Activated naive CD8-positive, alpha-beta T cell treated with anti-CD3 and anti-CD28 coated beads, Interleukin-2, amount 10 ng/mL, durations not matched to agents 7 days and 5 days (primary cell): ENCODE results near the gene RAPGEF2. TPM values are rescaled to one million over a fixed set of nuclear protein-coding genes. Genes with fewer than 3 reads are reported as not detected.

Experiments
- ATAC-seq: fragments of 150-1000 bp; cut with Tn5 transposase; one replicate; pipeline ENCODE4 v1.10.0; 2021; ENCODE audit warnings: low read depth, moderate library complexity
- POLR2A ChIA-PET: fragments of 350-600 bp; sonication (Branson Sonifier 250); formaldehyde crosslinking; loops from one replicate; lab custom pipeline; 2021; ENCODE audit warnings: antibody characterized with exemption; lab: Charles Lee
- DNase-seq: peaks from one replicate; pipeline ENCODE4 v3.0.0; 2021
- H3K27ac Mint-ChIP-seq: one replicate; pipeline ENCODE4 v1.8.0; 2022; ENCODE audit warnings: mild to moderate bottlenecking, mixed read lengths
- H3K27me3 Mint-ChIP-seq: one replicate; pipeline ENCODE4 v1.8.0; 2022; ENCODE audit warnings: mild to moderate bottlenecking, moderate library complexity, mixed read lengths
- H3K36me3 Mint-ChIP-seq: one replicate; pipeline ENCODE4 v1.8.0; 2021; ENCODE audit warnings: mild to moderate bottlenecking, mixed read lengths
- H3K4me1 Mint-ChIP-seq: one replicate; pipeline ENCODE4 v1.8.0; 2021; ENCODE audit warnings: mixed read lengths
- H3K4me3 Mint-ChIP-seq: one replicate; pipeline ENCODE4 v1.8.0; 2022; ENCODE audit warnings: mild to moderate bottlenecking, moderate library complexity, mixed read lengths
- H3K9me3 Mint-ChIP-seq: one replicate; pipeline ENCODE4 v1.8.0; 2021; ENCODE audit warnings: mixed read lengths
- total RNA-seq, 2 experiments: library from RNA; stranded (reverse); gene quantifications; one replicate each; pipeline ENCODE4 v1.2.3, GENCODE V29; 2021

RAPGEF2 gene
- total RNA-seq, 2 experiments from 2014 or later: 23.2 to 24.1 TPM

- no peak for ATAC-seq
- Mint-ChIP-seq H3K9me3 (no peaks in the 10 kb centered on the region), H3K27ac (no peak overlapping the region), H3K36me3 (no peaks in the 10 kb centered on the region), H3K27me3 (no peaks in the 10 kb centered on the region), H3K4me3 (no peak overlapping the region), H3K4me1 (peaks cover 11% of the 10 kb centered on the region)
- DNase-seq: no peak
- POLR2A ChIA-PET: no interaction called here
Measured at GRCh38 chr4:159129814-159130550, 27.1 kb downstream of the RAPGEF2 start.

GRCh38 chr4:159131564-159131963 is 28.7 kb downstream of the RAPGEF2 start:
- no peak for DNase-seq
- H3K9me3 Mint-ChIP-seq: no peaks in the 10 kb centered on the region
- no peak overlapping the region for H3K27ac Mint-ChIP-seq
- H3K36me3 Mint-ChIP-seq: no peaks in the 10 kb centered on the region
- POLR2A ChIA-PET: no interaction called here
- H3K4me1 Mint-ChIP-seq: peaks cover 5% of the 10 kb centered on the region
- H3K4me3 Mint-ChIP-seq: no peak overlapping the region
- H3K27me3 Mint-ChIP-seq: no peaks in the 10 kb centered on the region
- no peak for ATAC-seq

- Mint-ChIP-seq H3K9me3 (no peaks in the 10 kb centered on the region), H3K27me3 (no peaks in the 10 kb centered on the region), H3K36me3 (no peaks in the 10 kb centered on the region), H3K27ac (no peak overlapping the region), H3K4me3 (no peak overlapping the region), H3K4me1 (peaks cover 2% of the 10 kb centered on the region)
- ATAC-seq (no peak), DNase-seq (no peak)
- POLR2A ChIA-PET: no interaction called here
Measured at GRCh38 chr4:159134429-159134828, 31.6 kb downstream of the RAPGEF2 start.

GRCh38 chr4:159137176-159137575 is 34.3 kb downstream of the RAPGEF2 start:
- POLR2A ChIA-PET: no interaction called here
- no peak for ATAC-seq
- Mint-ChIP-seq H3K9me3 (peaks cover 1% of the 10 kb centered on the region), H3K4me1 (no peaks in the 10 kb centered on the region), H3K27me3 (no peaks in the 10 kb centered on the region), H3K4me3 (no peak overlapping the region), H3K27ac (no peak overlapping the region), H3K36me3 (no peaks in the 10 kb centered on the region)
- DNase-seq: no peak

GRCh38 chr4:159138436-159138835 is 35.6 kb downstream of the RAPGEF2 start:
- ATAC-seq: no peak

GRCh38 chr4:159141193-159141592 is 38.3 kb downstream of the RAPGEF2 start:
- Mint-ChIP-seq H3K27ac (no peak overlapping the region), H3K4me3 (no peak overlapping the region), H3K4me1 (no peaks in the 10 kb centered on the region), H3K36me3 (no peaks in the 10 kb centered on the region), H3K27me3 (no peaks in the 10 kb centered on the region), H3K9me3 (peaks cover 1% of the 10 kb centered on the region)
- DNase-seq (no peak), ATAC-seq (no peak)
- POLR2A ChIA-PET: no interaction called here

More at GRCh38 chr4:159138436-159138835, 35.6 kb downstream of the RAPGEF2 start:
- H3K9me3 Mint-ChIP-seq: peaks cover 1% of the 10 kb centered on the region
- no peaks in the 10 kb centered on the region for H3K27me3 Mint-ChIP-seq
- no peak for DNase-seq
- POLR2A ChIA-PET: no interaction called here
- H3K4me1 Mint-ChIP-seq: no peaks in the 10 kb centered on the region
- no peaks in the 10 kb centered on the region for H3K36me3 Mint-ChIP-seq
- H3K27ac Mint-ChIP-seq: no peak overlapping the region
- no peak overlapping the region for H3K4me3 Mint-ChIP-seq

GRCh38 chr4:159142241-159142640 is 39.4 kb downstream of the RAPGEF2 start:
- no peak for ATAC-seq
- H3K27ac Mint-ChIP-seq: no peak overlapping the region
- H3K9me3 Mint-ChIP-seq: peaks cover 1% of the 10 kb centered on the region
- no peaks in the 10 kb centered on the region for H3K4me1 Mint-ChIP-seq
- no peak for DNase-seq
- no peak overlapping the region for H3K4me3 Mint-ChIP-seq
- no peaks in the 10 kb centered on the region for H3K27me3 Mint-ChIP-seq
- POLR2A ChIA-PET: no interaction called here
- no peaks in the 10 kb centered on the region for H3K36me3 Mint-ChIP-seq

- Mint-ChIP-seq H3K4me1 (no peaks in the 10 kb centered on the region), H3K27me3 (no peaks in the 10 kb centered on the region), H3K4me3 (no peak overlapping the region), H3K27ac (no peak overlapping the region), H3K9me3 (peaks cover 1% of the 10 kb centered on the region), H3K36me3 (no peaks in the 10 kb centered on the region)
- DNase-seq (no peak), ATAC-seq (no peak)
- POLR2A ChIA-PET: no interaction called here
Measured at GRCh38 chr4:159142681-159143384, 40.0 kb downstream of the RAPGEF2 start.

- POLR2A ChIA-PET: no interaction called here
- Mint-ChIP-seq H3K27me3 (no peaks in the 10 kb centered on the region), H3K9me3 (peaks cover 1% of the 10 kb centered on the region)
Measured at GRCh38 chr4:159143687-159144086, 40.8 kb downstream of the RAPGEF2 start.

GRCh38 chr4:159144112-159144694 is 41.3 kb downstream of the RAPGEF2 start:
- Mint-ChIP-seq H3K27ac (no peak overlapping the region), H3K9me3 (peaks cover 1% of the 10 kb centered on the region), H3K4me1 (no peaks in the 10 kb centered on the region), H3K4me3 (no peak overlapping the region), H3K27me3 (no peaks in the 10 kb centered on the region), H3K36me3 (no peaks in the 10 kb centered on the region)
- ATAC-seq: no peak
- no peak for DNase-seq
- POLR2A ChIA-PET: no interaction called here

More at GRCh38 chr4:159143687-159144086, 40.8 kb downstream of the RAPGEF2 start:
- H3K4me3 Mint-ChIP-seq: no peak overlapping the region
- H3K27ac Mint-ChIP-seq: no peak overlapping the region
- DNase-seq (no peak), ATAC-seq (no peak)
- H3K36me3 Mint-ChIP-seq: no peaks in the 10 kb centered on the region
- H3K4me1 Mint-ChIP-seq: no peaks in the 10 kb centered on the region

GRCh38 chr4:159145318-159145991 is 42.6 kb downstream of the RAPGEF2 start:
- Mint-ChIP-seq H3K27ac (no peak overlapping the region), H3K4me1 (no peaks in the 10 kb centered on the region), H3K4me3 (no peak overlapping the region), H3K36me3 (no peaks in the 10 kb centered on the region), H3K27me3 (no peaks in the 10 kb centered on the region), H3K9me3 (no peaks in the 10 kb centered on the region)
- POLR2A ChIA-PET: no interaction called here
- no peak for ATAC-seq
- DNase-seq: no peak

GRCh38 chr4:159145992-159146330 is 43.1 kb downstream of the RAPGEF2 start:
- Mint-ChIP-seq H3K9me3 (no peaks in the 10 kb centered on the region), H3K27me3 (no peaks in the 10 kb centered on the region), H3K27ac (no peak overlapping the region), H3K4me1 (no peaks in the 10 kb centered on the region), H3K4me3 (no peak overlapping the region), H3K36me3 (no peaks in the 10 kb centered on the region)
- ATAC-seq: no peak
- no peak for DNase-seq
- POLR2A ChIA-PET: no interaction called here

- H3K9me3 Mint-ChIP-seq: no peaks in the 10 kb centered on the region
- no peaks in the 10 kb centered on the region for H3K27me3 Mint-ChIP-seq
- POLR2A ChIA-PET: no interaction called here
- H3K27ac Mint-ChIP-seq: no peak overlapping the region
- H3K36me3 Mint-ChIP-seq: no peaks in the 10 kb centered on the region
- no peak for ATAC-seq
- no peak overlapping the region for H3K4me3 Mint-ChIP-seq
- H3K4me1 Mint-ChIP-seq: no peaks in the 10 kb centered on the region
- DNase-seq: no peak
Measured at GRCh38 chr4:159146488-159146887, 43.6 kb downstream of the RAPGEF2 start.
